HG03442 (cell line): Measurements from ENCODE around the gene RNF44.
"Not testable (repeated sequence)": the region's sequence is repeated elsewhere in the genome, so short reads cannot be mapped to it uniquely, and the experiment has no call there.

Experiments used
- ATAC-seq: cut with Tn5 transposase; IDR thresholded peaks from one replicate; pipeline ENCODE4 v1.9.1; 2021; ENCODE audit warnings: mild to moderate bottlenecking, moderate library complexity; ENCODE audit not compliant: unreplicated experiment

The RNF44 gene

GRCh38 chr5:176521286-176521685 is 15.9 kb downstream of the RNF44 start:
- no peak for ATAC-seq

GRCh38 chr5:176519810-176520720 is 17.1 kb downstream of the RNF44 start:
- no peak for ATAC-seq

- ATAC-seq: no peak
Observed at GRCh38 chr5:176517053-176517661, 20.0 kb downstream of the RNF44 start.

- no peak for ATAC-seq
Observed at GRCh38 chr5:176515396-176515795, 21.8 kb downstream of the RNF44 start.

GRCh38 chr5:176514244-176514950 is 22.8 kb downstream of the RNF44 start:
- ATAC-seq: no peak

GRCh38 chr5:176513788-176514187 is 23.4 kb downstream of the RNF44 start:
- ATAC-seq: no peak

GRCh38 chr5:176508603-176509002 is 28.6 kb downstream of the RNF44 start:
- no peak for ATAC-seq

- no peak for ATAC-seq
Observed at GRCh38 chr5:176507911-176508310, 29.3 kb downstream of the RNF44 start.

GRCh38 chr5:176503496-176503895 is 33.7 kb downstream of the RNF44 start:
- ATAC-seq: no peak

GRCh38 chr5:176501333-176501732 is 35.9 kb downstream of the RNF44 start:
- ATAC-seq: no peak

- ATAC-seq: no peak
Observed at GRCh38 chr5:176500511-176500910, 36.7 kb downstream of the RNF44 start.

- no peak for ATAC-seq
Observed at GRCh38 chr5:176499273-176499672, 37.9 kb downstream of the RNF44 start.

- ATAC-seq: no peak
Observed at GRCh38 chr5:176497852-176498251, 39.4 kb downstream of the RNF44 start.

GRCh38 chr5:176492431-176492830 is 44.8 kb downstream of the RNF44 start:
- ATAC-seq: no peak

GRCh38 chr5:176491901-176492300 is 45.3 kb downstream of the RNF44 start:
- ATAC-seq: no peak

GRCh38 chr5:176491101-176491502 is 46.1 kb downstream of the RNF44 start:
- no peak for ATAC-seq

- ATAC-seq: no peak
Observed at GRCh38 chr5:176490301-176490700, 46.9 kb downstream of the RNF44 start.

GRCh38 chr5:176489077-176489476 is 48.1 kb downstream of the RNF44 start:
- ATAC-seq: no peak

- ATAC-seq: not testable (repeated sequence)
Observed at GRCh38 chr5:176487160-176487559, 50.0 kb downstream of the RNF44 start.

- ATAC-seq: no peak
Observed at GRCh38 chr5:176486189-176486757, 50.9 kb downstream of the RNF44 start.

- ATAC-seq: no peak
Observed at GRCh38 chr5:176485176-176485575, 52.0 kb downstream of the RNF44 start.
